GM06990 (cell line): ENCODE data around the gene AUNIP.

Experiments
- DNase-seq: peaks from one replicate; pipeline ENCODE4 v3.0.0-alpha.2; 2011; ENCODE audit not compliant: insufficient read length; ENCODE audit errors: extremely low read depth
- H3K27me3 ChIP-seq: replicated peaks from 2 replicates; pipeline ENCODE4 v1.6.0; 2011; ENCODE audit warnings: low read length; ENCODE audit not compliant: control insufficient read depth, insufficient read depth
- H3K36me3 ChIP-seq: 2 replicates; pipeline ENCODE4 v1.5.1; 2011; ENCODE audit warnings: low read length; ENCODE audit not compliant: control insufficient read depth, insufficient read depth
- H3K4me3 ChIP-seq: replicated peaks from 2 replicates; pipeline ENCODE4 v1.5.1; 2011; ENCODE audit warnings: low read depth, mild to moderate bottlenecking, control low read depth, low read length
- CTCF ChIP-seq: IDR thresholded peaks from 2 replicates; pipeline ENCODE4 v1.5.1; 2011; ENCODE audit warnings: low read length, control low read depth, mild to moderate bottlenecking, inconsistent platforms; ENCODE audit not compliant: insufficient read depth, poor library complexity, severe bottlenecking

AUNIP gene

GRCh38 chr1:25867210-25867991 lies 8.1 kb upstream of the AUNIP start:
- H3K36me3 ChIP-seq: no peaks in the 10 kb centered on the region; the same call in none of the 2 replicates
- no peaks in the 10 kb centered on the region for H3K27me3 ChIP-seq
- no peak for DNase-seq
- no peak overlapping the region for H3K4me3 ChIP-seq
- no peak for TF ChIP-seq CTCF

GRCh38 chr1:25866288-25866687 lies 7.0 kb upstream of the AUNIP start:
- no peaks in the 10 kb centered on the region for H3K27me3 ChIP-seq
- no peak overlapping the region for H3K4me3 ChIP-seq
- TF ChIP-seq CTCF: no peak
- H3K36me3 ChIP-seq: no peaks in the 10 kb centered on the region; the same call in none of the 2 replicates
- no peak for DNase-seq

- no peak for DNase-seq
- TF ChIP-seq CTCF: no peak
- no peak overlapping the region for H3K4me3 ChIP-seq
- H3K36me3 ChIP-seq: no peaks in the 10 kb centered on the region; the same call in none of the 2 replicates
- no peaks in the 10 kb centered on the region for H3K27me3 ChIP-seq
Observed at GRCh38 chr1:25864434-25864833, 5.2 kb upstream of the AUNIP start.

- Histone ChIP-seq H3K27me3 (no peaks in the 10 kb centered on the region), H3K4me3 (no peak overlapping the region), H3K36me3 (no peaks in the 10 kb centered on the region; the same call in none of the 2 replicates)
- no peak for TF ChIP-seq CTCF
- DNase-seq: no peak
Observed at GRCh38 chr1:25863486-25864262, 4.4 kb upstream of the AUNIP start.

- Histone ChIP-seq H3K4me3 (no peak overlapping the region), H3K36me3 (no peaks in the 10 kb centered on the region; the same call in none of the 2 replicates), H3K27me3 (no peaks in the 10 kb centered on the region)
- TF ChIP-seq CTCF: no peak
- DNase-seq: no peak
Observed at GRCh38 chr1:25862785-25863485, 3.7 kb upstream of the AUNIP start.
